ENCODE results near the gene DCST2. TPM values are rescaled to one million over a fixed set of nuclear protein-coding genes. Genes with fewer than 3 reads are reported as not detected.

The DCST2 gene
- total and polyA plus RNA-seq, 11 donors = 0.14 to 0.65 (median 0.35) TPM; not detected in 1

- Histone ChIP-seq H3K4me3 (no peak overlapping the region), H3K4me1 (peaks cover 10 to 39% (median 28%) of the 10 kb centered on the region in 12 donors), H3K9me3 (no peaks in the 10 kb centered on the region), H3K27ac (no peak overlapping the region), H3K36me3 (no peaks in the 10 kb centered on the region), H3K27me3 (peaks cover 12 to 30% (median 18%) of the 10 kb centered on the region in 9 donors)
- TF ChIP-seq, protein P1, sequence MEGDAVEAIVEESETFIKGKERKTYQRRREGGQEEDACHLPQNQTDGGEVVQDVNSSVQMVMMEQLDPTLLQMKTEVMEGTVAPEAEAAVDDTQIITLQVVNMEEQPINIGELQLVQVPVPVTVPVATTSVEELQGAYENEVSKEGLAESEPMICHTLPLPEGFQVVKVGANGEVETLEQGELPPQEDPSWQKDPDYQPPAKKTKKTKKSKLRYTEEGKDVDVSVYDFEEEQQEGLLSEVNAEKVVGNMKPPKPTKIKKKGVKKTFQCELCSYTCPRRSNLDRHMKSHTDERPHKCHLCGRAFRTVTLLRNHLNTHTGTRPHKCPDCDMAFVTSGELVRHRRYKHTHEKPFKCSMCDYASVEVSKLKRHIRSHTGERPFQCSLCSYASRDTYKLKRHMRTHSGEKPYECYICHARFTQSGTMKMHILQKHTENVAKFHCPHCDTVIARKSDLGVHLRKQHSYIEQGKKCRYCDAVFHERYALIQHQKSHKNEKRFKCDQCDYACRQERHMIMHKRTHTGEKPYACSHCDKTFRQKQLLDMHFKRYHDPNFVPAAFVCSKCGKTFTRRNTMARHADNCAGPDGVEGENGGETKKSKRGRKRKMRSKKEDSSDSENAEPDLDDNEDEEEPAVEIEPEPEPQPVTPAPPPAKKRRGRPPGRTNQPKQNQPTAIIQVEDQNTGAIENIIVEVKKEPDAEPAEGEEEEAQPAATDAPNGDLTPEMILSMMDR (IDR thresholded peaks at IDR 0.05) = no peak
- no peak for TF ChIP-seq POLR2A (IDR thresholded peaks at IDR 0.05)
- intact Hi-C loops (cut with DNase I) = no loop called here
- DNase-seq = no peak
- WGBS, 4 donors = 65 to 100% (median 80%) methylated on average over 1 of the region's 1 CpG
- ATAC-seq = no peak
These were observed 42.8 kb upstream of the DCST2 start for GRCh38 chr1:155076371-155076770.

DNA sequence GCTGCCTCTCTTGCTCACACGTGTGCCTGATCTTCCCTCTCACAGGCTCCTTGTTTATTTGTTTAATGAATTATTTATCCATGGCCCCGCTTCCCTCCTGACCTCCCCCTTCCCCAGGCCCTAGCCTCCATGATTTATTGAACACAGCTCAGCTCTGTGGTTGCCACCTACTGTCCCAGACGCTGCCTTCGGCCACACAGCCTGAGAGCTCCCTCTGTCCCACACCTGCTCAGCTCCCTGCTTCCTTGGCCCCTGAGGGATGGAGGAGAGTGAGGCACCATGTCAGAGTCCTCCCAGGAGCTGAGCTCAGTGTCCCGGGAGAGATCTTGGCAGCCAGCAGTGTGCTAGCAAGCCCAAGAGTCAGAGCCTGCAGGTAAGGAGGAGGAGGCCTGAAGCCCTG lies 42.0 kb upstream of the DCST2 start:
- Histone ChIP-seq H3K4me3 (no peak overlapping the region), H3K27me3 (peaks cover 5 to 22% (median 10%) of the 10 kb centered on the region in 9 donors), H3K36me3 (no peaks in the 10 kb centered on the region), H3K27ac (no peak overlapping the region), H3K4me1 (peaks cover 9 to 39% (median 26%) of the 10 kb centered on the region in 12 donors), H3K9me3 (no peaks in the 10 kb centered on the region)
- intact Hi-C loops (cut with DNase I) = no loop called here
- DNase-seq = no peak
- no peak for ATAC-seq
- TF ChIP-seq, protein P1 (IDR thresholded peaks at IDR 0.05) = no peak
- TF ChIP-seq POLR2A (IDR thresholded peaks at IDR 0.05) = no peak
- WGBS, 4 donors = 67 to 82% (median 77%) methylated on average over 5 of the region's 5 CpGs

DNA sequence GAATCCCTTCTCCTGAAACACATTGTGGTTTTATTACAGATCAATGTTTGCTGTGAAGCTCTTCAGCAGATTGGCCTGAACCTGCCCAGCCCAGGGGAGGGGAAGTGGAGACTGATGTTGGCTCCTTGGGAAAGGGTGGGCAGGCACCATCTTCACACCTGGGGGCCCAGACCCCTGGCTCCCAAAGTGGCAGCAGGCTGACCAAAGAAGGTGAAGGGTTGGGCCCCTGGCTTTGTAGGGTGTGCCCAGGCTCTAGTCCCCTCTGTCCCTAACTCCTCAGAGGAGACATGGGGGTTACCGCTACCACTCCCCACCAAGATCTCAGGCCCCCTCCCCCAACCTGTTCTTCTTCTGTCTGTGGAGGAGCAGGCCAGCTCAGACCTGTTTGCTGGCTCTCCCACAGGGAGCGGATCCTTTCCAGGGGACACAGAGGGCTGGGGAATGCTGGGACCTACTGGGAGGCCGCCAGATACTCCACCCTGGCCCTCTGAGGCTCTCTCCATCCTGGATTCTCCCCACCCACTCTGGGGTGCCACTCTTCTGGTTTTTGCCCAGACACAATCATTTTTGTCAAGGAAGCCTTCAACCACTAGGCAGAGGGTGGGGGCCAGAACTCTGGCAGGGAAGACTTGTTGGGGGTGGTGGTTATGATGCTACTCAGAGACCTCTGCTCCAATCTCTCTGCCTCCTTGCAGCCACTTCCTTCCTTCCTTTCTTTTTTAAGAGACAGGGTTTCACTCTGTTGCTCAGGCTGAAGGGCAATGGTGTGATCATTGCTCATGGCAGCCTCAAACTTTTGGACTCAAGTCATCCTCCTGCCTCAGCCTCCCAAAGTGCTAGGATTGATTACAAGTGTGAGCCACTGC lies 40.0 kb upstream of the DCST2 start:
- peaks cover 0 to 27% (median 15%) of the 10 kb centered on the region in 12 donors for H3K4me1 ChIP-seq
- ATAC-seq (no peak), DNase-seq (no peak)
- H3K27me3 ChIP-seq = peaks cover 0 to 2% (median 0%) of the 10 kb centered on the region in 9 donors
- TF ChIP-seq POLR2A (IDR thresholded peaks at IDR 0.05) = no peak
- TF ChIP-seq, protein P1 (IDR thresholded peaks at IDR 0.05) = no peak
- H3K27ac ChIP-seq = no peak overlapping the region
- intact Hi-C loops (cut with DNase I) = no loop called here
- no peaks in the 10 kb centered on the region for H3K9me3 ChIP-seq
- H3K36me3 ChIP-seq = peaks cover 0 to 6% (median 0%) of the 10 kb centered on the region in 9 donors
- no peak overlapping the region for H3K4me3 ChIP-seq
- WGBS, 4 donors = 78 to 98% (median 93%) methylated on average over 1 to 3 of the region's 3 CpGs

DNA sequence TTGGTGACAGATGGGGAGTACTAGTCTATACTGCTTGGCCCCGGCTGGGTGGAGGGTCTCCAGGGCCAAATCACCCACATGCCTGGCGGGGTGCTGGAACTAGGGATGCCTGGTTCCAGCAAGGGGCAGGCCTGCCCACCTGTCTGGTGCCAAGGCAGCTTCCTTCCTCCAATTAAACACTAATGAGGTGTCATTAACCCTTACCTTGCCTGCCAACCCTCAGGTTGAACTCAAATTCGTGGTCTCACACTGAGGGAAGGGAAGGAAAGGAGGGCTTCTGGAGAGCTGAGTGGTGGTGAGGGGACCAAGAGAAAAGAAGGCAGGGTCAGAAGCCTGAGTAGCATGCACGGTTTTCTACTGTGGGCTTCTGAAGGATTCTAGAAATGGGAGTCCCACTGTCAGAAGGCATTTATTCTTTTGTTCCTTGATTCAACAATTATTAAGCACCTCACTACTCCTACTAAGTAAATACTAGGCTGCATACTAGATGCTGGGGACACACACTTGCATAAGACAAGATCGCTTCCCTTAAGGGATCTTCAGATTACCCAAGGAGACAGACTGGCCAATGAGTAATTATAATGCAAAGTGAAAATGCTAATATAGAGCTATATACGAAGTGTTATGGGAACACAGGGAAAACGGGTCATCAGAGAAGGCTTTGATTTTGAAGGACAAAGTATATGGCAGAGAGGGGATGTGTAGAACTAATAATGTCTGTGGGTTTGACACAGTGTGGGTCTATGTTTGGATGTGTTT lies 39.1 kb upstream of the DCST2 start:
- Histone ChIP-seq H3K4me3 (no peak overlapping the region), H3K9me3 (no peaks in the 10 kb centered on the region), H3K4me1 (peaks cover 0 to 21% (median 13%) of the 10 kb centered on the region in 12 donors), H3K36me3 (peaks cover 0 to 6% (median 0%) of the 10 kb centered on the region in 9 donors), H3K27me3 (no peaks in the 10 kb centered on the region), H3K27ac (no peak overlapping the region)
- WGBS, 4 donors = 64 to 76% (median 69%) methylated on average over 7 of the region's 7 CpGs
- intact Hi-C loops (cut with DNase I) = no loop called here
- TF ChIP-seq, protein P1 (IDR thresholded peaks at IDR 0.05) = no peak
- TF ChIP-seq POLR2A (IDR thresholded peaks at IDR 0.05) = no peak
- ATAC-seq (no peak), DNase-seq (no peak)

Data from heart left ventricle (tissue), 16 donors.